Endothelial cell of umbilical vein (primary cell): ENCODE data around the gene LSM3. TPM values are rescaled to one million over a fixed set of nuclear protein-coding genes. Genes with fewer than 3 reads are reported as not detected.

Source experiments
- BruUV-seq: library from RNA; stranded (reverse); fragments of 400-500 nt; replicated peaks from 2 replicates; lab custom pipeline; 2021; lab: Mats Ljungman, UMichigan
- CTCF ChIA-PET: fragments of 300-600, 350-600 bp; sonication (Branson Sonifier 250); formaldehyde crosslinking; loops from one replicate; lab custom pipeline; 2021; ENCODE audit warnings: antibody characterized with exemption, inconsistent platforms; lab: Charles Lee
- POLR2A ChIA-PET: fragments of 300-600, 350-600 bp; sonication (Branson Sonifier 250); formaldehyde crosslinking; loops from one replicate; lab custom pipeline; 2021; ENCODE audit warnings: antibody characterized with exemption, inconsistent platforms; lab: Charles Lee
- DNase-seq: peaks from one replicate; pipeline ENCODE4 v3.0.0-alpha.2; 2011; ENCODE audit warnings: low read depth, low spot score
- FAIRE-seq: peaks from 2 replicates; lab custom pipeline; 2011; peaks lifted over from hg19 to GRCh38; lab: Jason Lieb, UNC
- H2AFZ ChIP-seq: 2 replicates; pipeline ENCODE4 v1.6.0; 2012; ENCODE audit warnings: low read depth, low read length, control low read depth, inconsistent platforms
- H3K27ac ChIP-seq: 2 replicates; pipeline ENCODE4 v1.5.1; 2011; ENCODE audit warnings: low read depth, mild to moderate bottlenecking, control low read depth, low read length, moderate library complexity; ENCODE audit not compliant: insufficient read depth
- H3K27me3 ChIP-seq, 2 experiments: 2 replicates each; pipeline versions ENCODE4 v1.6.0 to v1.6.1; 2011; ENCODE audit warnings: low read length in 2 of 2, mixed read lengths in 1 of 2; ENCODE audit not compliant: control insufficient read depth in 2 of 2, insufficient read depth in 2 of 2
- H3K36me3 ChIP-seq, 2 experiments: 2 replicates in 1 of 2; 3 replicates in 1 of 2; pipeline ENCODE4 v1.5.1; 2011; ENCODE audit warnings: low read length in 2 of 2, mild to moderate bottlenecking in 1 of 2, moderate library complexity in 1 of 2; ENCODE audit not compliant: control insufficient read depth in 2 of 2, insufficient read depth in 2 of 2; ENCODE audit errors: extremely low read depth in 1 of 2
- H3K4me1 ChIP-seq: 3 replicates; pipeline ENCODE4 v1.5.1; 2011; ENCODE audit warnings: mild to moderate bottlenecking, low read length; ENCODE audit not compliant: control insufficient read depth, insufficient read depth; ENCODE audit errors: extremely low read depth
- H3K4me2 ChIP-seq: 2 replicates; pipeline ENCODE4 v1.6.1; 2011; ENCODE audit warnings: low read length, control low read depth, mixed read lengths; ENCODE audit not compliant: insufficient read depth
- H3K4me3 ChIP-seq, 3 experiments: fragments of 200-600 bp in 1 of 3; sonication (generic), shearing (Covaris generic) in 1 of 3; replicated peaks in 1 of 3; 2 replicates each; pipeline ENCODE4 v1.5.1; 2011 to 2016; ENCODE audit warnings: control low read depth in 3 of 3, low read length in 3 of 3, mild to moderate bottlenecking in 2 of 3, inconsistent platforms in 1 of 3, low read depth in 1 of 3, moderate library complexity in 1 of 3; ENCODE audit not compliant: insufficient read depth in 1 of 3
- H3K79me2 ChIP-seq: 2 replicates; pipeline ENCODE4 v1.6.0; 2012; ENCODE audit warnings: low read length, inconsistent platforms; ENCODE audit not compliant: control insufficient read depth, insufficient read depth
- H3K9ac ChIP-seq: replicated peaks from 2 replicates; pipeline ENCODE3; 2011; ENCODE audit warnings: low read length, control low read depth; ENCODE audit not compliant: insufficient read depth; ENCODE audit errors: extremely low read depth
- H3K9me1 ChIP-seq: replicated peaks from 3 replicates; pipeline ENCODE4 v1.6.0; 2011; ENCODE audit warnings: mild to moderate bottlenecking, low read length; ENCODE audit not compliant: control insufficient read depth, insufficient read depth; ENCODE audit errors: extremely low read depth
- H3K9me3 ChIP-seq: replicated peaks from 2 replicates; pipeline ENCODE4 v1.5.1; 2012; ENCODE audit warnings: low read length, inconsistent platforms; ENCODE audit not compliant: control insufficient read depth, insufficient read depth
- H4K20me1 ChIP-seq: replicated peaks from 2 replicates; pipeline ENCODE3; 2011; ENCODE audit warnings: mild to moderate bottlenecking, low read length; ENCODE audit not compliant: control insufficient read depth, insufficient read depth; ENCODE audit errors: extremely low read depth
- EZH2 ChIP-seq: IDR thresholded peaks from 2 replicates; pipeline ENCODE4 v1.6.1; 2012; ENCODE audit warnings: borderline replicate concordance, low read depth, mild to moderate bottlenecking, moderate library complexity, low read length, inconsistent platforms; ENCODE audit not compliant: severe bottlenecking
- GATA2 ChIP-seq: IDR thresholded peaks from 2 replicates; pipeline ENCODE4 v1.7.0; 2011; ENCODE audit warnings: low read depth, mild to moderate bottlenecking, moderate library complexity, mixed read lengths, low read length; ENCODE audit not compliant: insufficient read length, insufficient read depth
- JUN ChIP-seq: IDR thresholded peaks from 2 replicates; pipeline ENCODE4 v1.6.1; 2011; ENCODE audit warnings: borderline replicate concordance, low read depth; ENCODE audit not compliant: insufficient read length, insufficient read depth
- POLR2A ChIP-seq: IDR thresholded peaks from 2 replicates; pipeline ENCODE4 v1.6.1; 2012; ENCODE audit warnings: low read depth, mild to moderate bottlenecking, control low read depth, low read length
- dilution Hi-C: fragments of 300-500 bp; cut with MboI; formaldehyde crosslinking; loops from one replicate; pipeline ENCODE4 v1.15.0; 2019; ENCODE audit warnings: low sequenced_read_pairs; ENCODE audit not compliant: extremely low pct_ligation_motif_present
- intact Hi-C: fragments of 100-400 bp; cut with micrococcal nuclease; formaldehyde crosslinking; loops from one replicate; pipeline ENCODE4 v1.10.0; 2022
- polyA plus RNA-seq, 4 experiments: library from polyadenylated mRNA; depleted of rRNA in 3 of 4; stranded (reverse) in 3 of 4; unstranded in 1 of 4; fragments of >200 nt; gene quantifications; 2 replicates each; pipeline versions ENCODE4 v1.2.1 to v1.2.3, GENCODE V29; 2011 to 2012; ENCODE audit warnings: missing spikeins in 1 of 4
- total RNA-seq: library from RNA; stranded (reverse); gene quantifications from 2 replicates; pipeline ENCODE4 v1.2.3, GENCODE V29; 2021

LSM3 gene
- total and polyA plus RNA-seq, 2 donors (not counting 3 experiments of a cell fraction or from before 2014, with no cell fraction given), result 4.4 to 13.0 TPM

GRCh38 chr3:14248849-14249523, 70.4 kb downstream of the LSM3 start:
- no peaks in the 10 kb centered on the region for H4K20me1 ChIP-seq
- H3K9ac ChIP-seq, result no peak overlapping the region
- peaks cover 0 to 2% of the 10 kb centered on the region in 2 experiments for H3K27me3 ChIP-seq
- no peaks in the 10 kb centered on the region for H3K9me3 ChIP-seq
- no peaks in the 10 kb centered on the region for H3K79me2 ChIP-seq
- H2AFZ ChIP-seq, result no peak overlapping the region
- POLR2A ChIA-PET, result interaction anchor here (0.6 kb wide), 1 partner anchor 1651 kb away, joined by 4 read pairs; no protein-coding TSS in a partner anchor
- FAIRE-seq, result no peak
- intact Hi-C loops (no loop called here), dilution Hi-C loops (no loop called here)
- no peaks in the 10 kb centered on the region for H3K36me3 ChIP-seq
- H3K4me3 ChIP-seq, result no peak overlapping the region
- no peaks in the 10 kb centered on the region for H3K4me1 ChIP-seq
- DNase-seq, result no peak
- no peak overlapping the region for H3K4me2 ChIP-seq
- no peak overlapping the region for H3K27ac ChIP-seq
- no peak for TF ChIP-seq JUN
- TF ChIP-seq POLR2A, result no peak
- no peak for TF ChIP-seq EZH2
- no peak for TF ChIP-seq GATA2
- H3K9me1 ChIP-seq, result no peaks in the 10 kb centered on the region
- no TSS peak for BruUV-seq
- CTCF ChIA-PET, result interaction anchor here (0.6 to 2.4 kb wide), 4 partner anchors 12 to 219 kb away, joined by 3 to 15 read pairs (median 4); no protein-coding TSS in a partner anchor

Other genes starting within 250 kb of the LSM3 start
- 12.4 and 13.6 TPM in 2 replicates for gene CHCHD4, start 53.9 kb upstream of the LSM3 start, total RNA-seq
- gene CHCHD4, start 53.9 kb upstream of the LSM3 start, polyA plus RNA-seq, result 6.5 and 8.5 TPM in 2 replicates
- gene TMEM43, start 53.8 kb upstream of the LSM3 start, total RNA-seq, result 69.6 and 80.6 TPM in 2 replicates
- 119 and 122 TPM in 2 replicates for gene TMEM43, start 53.8 kb upstream of the LSM3 start, polyA plus RNA-seq
- 36.7 and 36.8 TPM in 2 replicates for gene XPC, start 216 bp upstream of the LSM3 start, total RNA-seq
- gene XPC, start 216 bp upstream of the LSM3 start, polyA plus RNA-seq, result 9.0 and 11.9 TPM in 2 replicates
- 33.8 and 38.0 TPM in 2 replicates for gene SLC6A6, start 223.8 kb downstream of the LSM3 start, total RNA-seq
- 24.8 and 25.7 TPM in 2 replicates for gene SLC6A6, start 223.8 kb downstream of the LSM3 start, polyA plus RNA-seq